Tibial artery (tissue), 4 donors: ENCODE data around the gene PPP2R1B.
A peak's percentile ranks its signal among the peaks of the same experiment; 100 is the strongest.

Source experiments
- DNase-seq, 2 donors: peaks; one replicate each; pipeline ENCODE4 v3.0.0-alpha.2; 2019
- H3K27ac ChIP-seq, 2 donors: fragments of 200-600 bp; sonication (generic) in 1 of 2; 1 replicate in 1 of 2; 2 replicates in 1 of 2; pipeline ENCODE4 v1.5.1; 2018 to 2019; ENCODE audit warnings: mild to moderate bottlenecking in 1 of 2
- H3K27me3 ChIP-seq, 2 donors: fragments of 200-600 bp; sonication (generic) in 1 of 2; one replicate each; pipeline versions ENCODE4 v1.5.1 to v1.6.0; 2016 to 2019
- H3K36me3 ChIP-seq, 3 donors: fragments of 200-600 bp; sonication (generic) in 2 of 3; one replicate each; pipeline ENCODE4 v1.5.1; 2016 to 2019; ENCODE audit warnings: mild to moderate bottlenecking in 2 of 3
- H3K4me1 ChIP-seq, 4 donors: fragments of 200-600 bp; sonication (generic) in 2 of 4; 1 replicate in 3 of 4; 2 replicates in 1 of 4; pipeline ENCODE4 v1.5.1; 2016 to 2019
- H3K4me3 ChIP-seq, 2 donors: fragments of 200-600 bp; sonication (generic) in 1 of 2; 1 replicate in 1 of 2; 2 replicates in 1 of 2; pipeline ENCODE4 v1.5.1; 2018 to 2019; ENCODE audit warnings: mild to moderate bottlenecking in 2 of 2
- H3K9me3 ChIP-seq, 3 donors: fragments of 200-600 bp; sonication (generic) in 1 of 3; one replicate each; pipeline ENCODE4 v1.5.1; 2016 to 2019
- intact Hi-C: fragments of 100-400 bp; cut with DNase I; formaldehyde crosslinking; loops from one replicate; pipeline ENCODE4 v1.15.0; 2023; ENCODE audit warnings: low total_unique reads
- TF ChIP-seq, protein P1 (sequence below), 2 experiments: fragments of 200-600 bp in 1 of 2; fragments of 450-650 bp in 1 of 2; IDR thresholded peaks; one replicate each; pipeline ENCODE4 v1.5.1; 2017 to 2019; ENCODE audit warnings: antibody characterized with exemption in 2 of 2, mild to moderate bottlenecking in 1 of 2, moderate library complexity in 1 of 2

PPP2R1B gene

DNA sequence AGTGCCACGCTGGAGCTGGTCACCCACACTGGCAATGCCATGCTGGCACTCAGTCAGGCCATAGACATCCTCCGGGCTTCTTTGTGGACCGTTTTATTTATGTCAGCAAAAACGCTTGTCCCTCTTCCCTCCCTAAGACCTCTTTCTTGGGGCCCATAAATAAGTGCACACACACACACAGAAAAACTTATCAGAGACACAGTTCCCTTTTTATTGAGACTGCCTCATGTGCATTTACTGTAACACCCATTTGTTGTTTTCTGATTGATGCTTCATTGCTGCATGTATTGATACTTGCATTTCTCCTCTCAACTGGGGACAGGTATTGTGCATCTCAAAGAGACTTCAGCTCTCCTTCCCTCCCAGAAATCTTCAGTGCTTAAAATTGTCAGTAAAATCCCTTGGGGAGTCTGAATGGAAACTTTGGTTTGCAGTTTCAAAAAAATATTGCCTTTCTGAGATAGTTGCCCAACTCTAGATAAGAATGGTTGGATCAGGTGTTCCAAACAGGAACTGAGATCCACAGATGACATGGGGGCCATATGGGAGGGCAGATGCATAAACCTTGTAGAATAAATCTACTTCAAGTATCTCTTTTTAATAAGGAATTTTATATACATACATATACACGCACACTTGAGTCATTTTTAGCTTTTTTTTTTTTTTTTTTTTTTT lies 50.9 kb downstream of the PPP2R1B start:
- H3K27ac ChIP-seq: no peak overlapping the region
- no peak for DNase-seq
- peaks cover 8 to 56% (median 30%) of the 10 kb centered on the region in 3 donors for H3K36me3 ChIP-seq
- H3K4me3 ChIP-seq: no peak overlapping the region
- H3K9me3 ChIP-seq: no peaks in the 10 kb centered on the region
- TF ChIP-seq, protein P1, sequence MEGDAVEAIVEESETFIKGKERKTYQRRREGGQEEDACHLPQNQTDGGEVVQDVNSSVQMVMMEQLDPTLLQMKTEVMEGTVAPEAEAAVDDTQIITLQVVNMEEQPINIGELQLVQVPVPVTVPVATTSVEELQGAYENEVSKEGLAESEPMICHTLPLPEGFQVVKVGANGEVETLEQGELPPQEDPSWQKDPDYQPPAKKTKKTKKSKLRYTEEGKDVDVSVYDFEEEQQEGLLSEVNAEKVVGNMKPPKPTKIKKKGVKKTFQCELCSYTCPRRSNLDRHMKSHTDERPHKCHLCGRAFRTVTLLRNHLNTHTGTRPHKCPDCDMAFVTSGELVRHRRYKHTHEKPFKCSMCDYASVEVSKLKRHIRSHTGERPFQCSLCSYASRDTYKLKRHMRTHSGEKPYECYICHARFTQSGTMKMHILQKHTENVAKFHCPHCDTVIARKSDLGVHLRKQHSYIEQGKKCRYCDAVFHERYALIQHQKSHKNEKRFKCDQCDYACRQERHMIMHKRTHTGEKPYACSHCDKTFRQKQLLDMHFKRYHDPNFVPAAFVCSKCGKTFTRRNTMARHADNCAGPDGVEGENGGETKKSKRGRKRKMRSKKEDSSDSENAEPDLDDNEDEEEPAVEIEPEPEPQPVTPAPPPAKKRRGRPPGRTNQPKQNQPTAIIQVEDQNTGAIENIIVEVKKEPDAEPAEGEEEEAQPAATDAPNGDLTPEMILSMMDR (IDR thresholded peaks at IDR 0.05): no peak
- intact Hi-C loops: no loop called here
- no peaks in the 10 kb centered on the region for H3K27me3 ChIP-seq
- H3K4me1 ChIP-seq: peaks cover 0 to 18% (median 8%) of the 10 kb centered on the region in 4 donors

DNA sequence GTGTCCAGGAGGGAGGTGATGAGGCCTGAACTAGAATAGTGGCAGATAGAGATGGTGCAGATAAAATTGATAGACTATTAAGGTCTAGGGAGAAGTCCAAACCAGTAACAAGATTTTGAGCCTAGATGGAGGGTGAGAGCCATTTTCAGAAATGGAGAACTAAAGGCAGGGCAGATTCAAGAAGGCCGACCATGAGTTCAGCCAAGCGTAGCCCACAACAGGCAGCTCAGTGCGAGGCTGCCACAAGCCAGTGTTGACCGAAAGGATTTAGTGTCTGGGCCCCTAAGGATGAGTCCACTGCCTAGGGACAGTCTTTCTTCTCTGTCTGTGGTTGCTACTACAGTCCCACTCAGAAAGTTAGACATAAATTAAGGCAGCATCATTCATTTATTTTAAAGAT lies 51.7 kb downstream of the PPP2R1B start:
- H3K27ac ChIP-seq: no peak overlapping the region
- DNase-seq: no peak
- no peak overlapping the region for H3K4me3 ChIP-seq
- intact Hi-C loops: no loop called here
- no peaks in the 10 kb centered on the region for H3K27me3 ChIP-seq
- no peaks in the 10 kb centered on the region for H3K9me3 ChIP-seq
- peaks cover 0 to 18% (median 8%) of the 10 kb centered on the region in 4 donors for H3K4me1 ChIP-seq
- TF ChIP-seq, protein P1 (IDR thresholded peaks at IDR 0.05): no peak
- peaks cover under 1 to 52% (median 22%) of the 10 kb centered on the region in 3 donors for H3K36me3 ChIP-seq

DNA sequence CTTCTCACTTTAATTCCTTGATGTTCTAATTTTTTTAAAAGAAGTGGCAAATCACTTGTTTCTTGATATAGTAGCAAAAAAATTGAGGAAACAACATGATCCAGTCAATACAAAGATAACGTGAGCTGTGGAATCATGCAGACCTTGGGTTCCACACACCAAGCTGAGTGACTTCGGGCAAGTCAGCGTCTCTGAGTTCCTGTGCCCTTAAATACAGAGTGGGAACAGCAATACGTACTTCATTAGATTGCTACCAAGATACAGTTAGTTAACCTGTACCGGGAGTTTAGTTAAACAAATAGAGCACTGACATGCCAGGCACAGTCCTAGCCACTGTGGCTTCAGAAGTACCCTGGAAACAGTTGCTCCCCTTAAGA lies 58.5 kb downstream of the PPP2R1B start:
- no peak overlapping the region for H3K27ac ChIP-seq

DNA sequence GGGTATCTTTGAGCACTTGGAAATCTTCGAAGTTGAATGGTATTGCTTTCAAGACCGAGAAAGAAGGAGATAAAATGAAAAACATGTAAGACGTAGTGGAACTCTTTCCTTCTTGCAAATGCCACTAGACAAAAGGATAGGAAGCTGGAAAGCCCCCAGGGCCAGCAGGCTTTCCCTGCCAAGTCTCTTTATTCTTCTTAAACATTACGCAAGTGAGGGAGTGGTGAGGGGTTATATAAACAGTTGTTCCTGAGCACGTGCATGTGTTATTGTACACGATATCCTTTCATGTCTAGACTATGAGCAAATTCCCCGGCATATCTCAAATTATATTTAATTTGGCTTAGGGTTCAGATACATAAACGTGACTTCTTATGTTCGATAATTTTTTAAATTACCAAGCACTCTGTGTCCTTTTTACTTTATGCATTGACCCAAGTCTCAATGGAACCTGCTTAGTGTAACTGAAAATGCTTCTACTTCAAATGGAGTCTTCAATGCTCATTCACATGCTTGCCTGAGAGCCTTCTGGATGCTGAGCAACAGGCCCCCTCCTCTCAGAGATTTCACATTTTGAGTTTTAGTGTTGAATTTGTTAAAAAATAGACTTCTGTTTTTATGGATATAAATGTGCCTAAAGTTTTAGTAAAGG lies 59.0 kb downstream of the PPP2R1B start:
- Histone ChIP-seq H3K36me3 (peaks cover 39 to 49% (median 42%) of the 10 kb centered on the region in 3 donors), H3K4me3 (no peak overlapping the region), H3K9me3 (no peaks in the 10 kb centered on the region), H3K27ac (no peak overlapping the region), H3K4me1 (no peaks in the 10 kb centered on the region), H3K27me3 (no peaks in the 10 kb centered on the region)
- peak; percentile 51 to 75 for DNase-seq
- intact Hi-C loops: no loop called here
- TF ChIP-seq, protein P1 (IDR thresholded peaks at IDR 0.05): no peak

More for the DNA sequence above, 58.5 kb downstream of the PPP2R1B start:
- Histone ChIP-seq H3K9me3 (no peaks in the 10 kb centered on the region), H3K27me3 (no peaks in the 10 kb centered on the region), H3K4me1 (no peaks in the 10 kb centered on the region), H3K36me3 (peaks cover 39 to 54% (median 42%) of the 10 kb centered on the region in 3 donors), H3K4me3 (no peak overlapping the region)
- DNase-seq: no peak
- intact Hi-C loops: no loop called here
- TF ChIP-seq, protein P1 (IDR thresholded peaks at IDR 0.05): no peak

DNA sequence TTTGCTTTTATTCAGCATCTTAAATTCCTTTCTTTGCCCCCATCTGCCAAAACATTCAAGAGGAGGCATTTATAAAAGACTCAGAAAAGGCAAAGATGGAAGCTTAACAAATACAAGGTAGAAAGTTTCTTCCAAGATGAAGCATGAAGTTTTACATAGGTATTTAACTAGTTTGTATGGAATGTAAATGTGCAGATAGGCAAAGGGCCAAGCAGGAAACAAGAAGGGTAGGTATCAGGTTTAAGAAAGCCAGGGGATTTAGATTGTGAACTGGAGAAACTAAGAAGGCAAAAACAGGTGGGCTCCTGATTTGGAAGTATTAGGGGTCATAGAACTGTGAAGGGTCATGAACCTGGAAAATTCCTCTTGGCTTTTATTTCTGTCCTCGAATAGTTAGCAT lies 62.6 kb downstream of the PPP2R1B start:
- H3K4me3 ChIP-seq: no peak overlapping the region
- TF ChIP-seq, protein P1 (IDR thresholded peaks at IDR 0.05): no peak
- H3K27me3 ChIP-seq: no peaks in the 10 kb centered on the region
- no peaks in the 10 kb centered on the region for H3K9me3 ChIP-seq
- no peak for DNase-seq
- H3K36me3 ChIP-seq: peaks cover 26 to 39% (median 39%) of the 10 kb centered on the region in 3 donors
- intact Hi-C loops: no loop called here
- H3K4me1 ChIP-seq: no peaks in the 10 kb centered on the region
- no peak overlapping the region for H3K27ac ChIP-seq
